Endothelial cell of umbilical vein (primary cell): Measurements from ENCODE around the gene ANKRD44. TPM values are rescaled to one million over a fixed set of nuclear protein-coding genes. Genes with fewer than 3 reads are reported as not detected.

Experiments
- BruUV-seq: library from RNA; stranded (reverse); fragments of 400-500 nt; replicated peaks from 2 replicates; lab custom pipeline; 2021; lab: Mats Ljungman, UMichigan
- CTCF ChIA-PET: fragments of 300-600, 350-600 bp; sonication (Branson Sonifier 250); formaldehyde crosslinking; loops from one replicate; lab custom pipeline; 2021; ENCODE audit warnings: antibody characterized with exemption, inconsistent platforms; lab: Charles Lee
- POLR2A ChIA-PET: fragments of 300-600, 350-600 bp; sonication (Branson Sonifier 250); formaldehyde crosslinking; loops from one replicate; lab custom pipeline; 2021; ENCODE audit warnings: antibody characterized with exemption, inconsistent platforms; lab: Charles Lee
- DNase-seq: peaks from one replicate; pipeline ENCODE4 v3.0.0-alpha.2; 2011; ENCODE audit warnings: low read depth, low spot score
- FAIRE-seq: peaks from 2 replicates; lab custom pipeline; 2011; peaks lifted over from hg19 to GRCh38; lab: Jason Lieb, UNC
- H2AFZ ChIP-seq: 2 replicates; pipeline ENCODE4 v1.6.0; 2012; ENCODE audit warnings: low read depth, low read length, control low read depth, inconsistent platforms
- H3K27ac ChIP-seq: 2 replicates; pipeline ENCODE4 v1.5.1; 2011; ENCODE audit warnings: low read depth, mild to moderate bottlenecking, control low read depth, low read length, moderate library complexity; ENCODE audit not compliant: insufficient read depth
- H3K27me3 ChIP-seq, 2 experiments: 2 replicates each; pipeline versions ENCODE4 v1.6.0 to v1.6.1; 2011; ENCODE audit warnings: low read length in 2 of 2, mixed read lengths in 1 of 2; ENCODE audit not compliant: control insufficient read depth in 2 of 2, insufficient read depth in 2 of 2
- H3K36me3 ChIP-seq, 2 experiments: 2 replicates in 1 of 2; 3 replicates in 1 of 2; pipeline ENCODE4 v1.5.1; 2011; ENCODE audit warnings: low read length in 2 of 2, mild to moderate bottlenecking in 1 of 2, moderate library complexity in 1 of 2; ENCODE audit not compliant: control insufficient read depth in 2 of 2, insufficient read depth in 2 of 2; ENCODE audit errors: extremely low read depth in 1 of 2
- H3K4me1 ChIP-seq: 3 replicates; pipeline ENCODE4 v1.5.1; 2011; ENCODE audit warnings: mild to moderate bottlenecking, low read length; ENCODE audit not compliant: control insufficient read depth, insufficient read depth; ENCODE audit errors: extremely low read depth
- H3K4me2 ChIP-seq: 2 replicates; pipeline ENCODE4 v1.6.1; 2011; ENCODE audit warnings: low read length, control low read depth, mixed read lengths; ENCODE audit not compliant: insufficient read depth
- H3K4me3 ChIP-seq, 3 experiments: fragments of 200-600 bp in 1 of 3; sonication (generic), shearing (Covaris generic) in 1 of 3; replicated peaks in 1 of 3; 2 replicates each; pipeline ENCODE4 v1.5.1; 2011 to 2016; ENCODE audit warnings: control low read depth in 3 of 3, low read length in 3 of 3, mild to moderate bottlenecking in 2 of 3, inconsistent platforms in 1 of 3, low read depth in 1 of 3, moderate library complexity in 1 of 3; ENCODE audit not compliant: insufficient read depth in 1 of 3
- H3K79me2 ChIP-seq: 2 replicates; pipeline ENCODE4 v1.6.0; 2012; ENCODE audit warnings: low read length, inconsistent platforms; ENCODE audit not compliant: control insufficient read depth, insufficient read depth
- H3K9ac ChIP-seq: replicated peaks from 2 replicates; pipeline ENCODE3; 2011; ENCODE audit warnings: low read length, control low read depth; ENCODE audit not compliant: insufficient read depth; ENCODE audit errors: extremely low read depth
- H3K9me1 ChIP-seq: replicated peaks from 3 replicates; pipeline ENCODE4 v1.6.0; 2011; ENCODE audit warnings: mild to moderate bottlenecking, low read length; ENCODE audit not compliant: control insufficient read depth, insufficient read depth; ENCODE audit errors: extremely low read depth
- H3K9me3 ChIP-seq: replicated peaks from 2 replicates; pipeline ENCODE4 v1.5.1; 2012; ENCODE audit warnings: low read length, inconsistent platforms; ENCODE audit not compliant: control insufficient read depth, insufficient read depth
- H4K20me1 ChIP-seq: replicated peaks from 2 replicates; pipeline ENCODE3; 2011; ENCODE audit warnings: mild to moderate bottlenecking, low read length; ENCODE audit not compliant: control insufficient read depth, insufficient read depth; ENCODE audit errors: extremely low read depth
- CTCF ChIP-seq, 2 donors: IDR thresholded peaks; 1 replicate in 1 of 2; 2 replicates in 1 of 2; pipeline ENCODE4 v1.5.1; 2011; ENCODE audit warnings: low read length in 2 of 2, mild to moderate bottlenecking in 2 of 2, moderate library complexity in 2 of 2, control low read depth in 1 of 2, inconsistent platforms in 1 of 2, low read depth in 1 of 2; ENCODE audit not compliant: insufficient read depth in 1 of 2; ENCODE audit errors: extremely low read depth in 1 of 2
- EZH2 ChIP-seq: IDR thresholded peaks from 2 replicates; pipeline ENCODE4 v1.6.1; 2012; ENCODE audit warnings: borderline replicate concordance, low read depth, mild to moderate bottlenecking, moderate library complexity, low read length, inconsistent platforms; ENCODE audit not compliant: severe bottlenecking
- FOS ChIP-seq: IDR thresholded peaks from 2 replicates; pipeline ENCODE4 v1.6.1; 2011; ENCODE audit warnings: mild to moderate bottlenecking, low read length, moderate library complexity, borderline replicate concordance; ENCODE audit not compliant: insufficient read depth
- GATA2 ChIP-seq: IDR thresholded peaks from 2 replicates; pipeline ENCODE4 v1.7.0; 2011; ENCODE audit warnings: low read depth, mild to moderate bottlenecking, moderate library complexity, mixed read lengths, low read length; ENCODE audit not compliant: insufficient read length, insufficient read depth
- JUN ChIP-seq: IDR thresholded peaks from 2 replicates; pipeline ENCODE4 v1.6.1; 2011; ENCODE audit warnings: borderline replicate concordance, low read depth; ENCODE audit not compliant: insufficient read length, insufficient read depth
- MYC ChIP-seq: IDR thresholded peaks from one replicate; pipeline ENCODE4 v1.6.1; 2011; ENCODE audit warnings: mild to moderate bottlenecking, low read depth, low read length
- POLR2A ChIP-seq: IDR thresholded peaks from 2 replicates; pipeline ENCODE4 v1.6.1; 2012; ENCODE audit warnings: low read depth, mild to moderate bottlenecking, control low read depth, low read length
- POLR2AphosphoS5 ChIP-seq: IDR thresholded peaks from 2 replicates; pipeline ENCODE4 v1.6.1; 2012; ENCODE audit warnings: low read depth, mild to moderate bottlenecking, control low read depth, low read length, moderate library complexity; ENCODE audit not compliant: insufficient read depth
- dilution Hi-C: fragments of 300-500 bp; cut with MboI; formaldehyde crosslinking; loops from one replicate; pipeline ENCODE4 v1.15.0; 2019; ENCODE audit warnings: low sequenced_read_pairs; ENCODE audit not compliant: extremely low pct_ligation_motif_present
- intact Hi-C: fragments of 100-400 bp; cut with micrococcal nuclease; formaldehyde crosslinking; loops from one replicate; pipeline ENCODE4 v1.10.0; 2022
- polyA plus RNA-seq, 4 experiments: library from polyadenylated mRNA; depleted of rRNA in 3 of 4; stranded (reverse) in 3 of 4; unstranded in 1 of 4; fragments of >200 nt; gene quantifications; 2 replicates each; pipeline versions ENCODE4 v1.2.1 to v1.2.3, GENCODE V29; 2011 to 2012; ENCODE audit warnings: missing spikeins in 1 of 4
- total RNA-seq: library from RNA; stranded (reverse); gene quantifications from 2 replicates; pipeline ENCODE4 v1.2.3, GENCODE V29; 2021
- TF ChIP-seq, protein P1 (sequence below): IDR thresholded peaks from 2 replicates; pipeline ENCODE4 v1.6.1; 2011; ENCODE audit not compliant: insufficient read depth, insufficient read length

ANKRD44 gene
- total and polyA plus RNA-seq, 2 donors (not counting 3 experiments of a cell fraction or from before 2014, with no cell fraction given) = 3.4 to 6.1 TPM

DNA sequence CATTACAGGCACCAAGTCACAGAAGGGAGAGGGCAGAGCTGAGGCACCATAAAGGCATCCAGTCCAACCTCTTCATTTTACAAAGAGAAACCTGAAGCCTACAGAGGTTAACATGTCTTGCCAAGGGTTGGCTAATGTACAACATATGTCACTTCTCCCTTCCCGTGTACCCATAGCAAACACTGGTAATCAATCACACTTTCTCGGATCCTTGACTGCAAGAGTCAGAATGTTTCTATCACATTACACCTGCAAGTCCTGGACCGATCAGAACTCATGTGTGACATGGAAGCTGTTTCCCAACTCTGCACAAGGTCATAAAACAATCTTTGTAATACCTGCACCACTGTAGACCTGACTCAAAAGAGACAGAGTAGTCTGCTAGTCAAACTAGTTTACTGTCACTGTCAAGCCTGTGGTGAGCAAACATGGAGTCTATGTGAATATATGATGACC lies 6.0 kb downstream of the ANKRD44 start:
- H3K9me1 ChIP-seq = no peaks in the 10 kb centered on the region
- dilution Hi-C loops = no loop called here
- H3K79me2 ChIP-seq = no peaks in the 10 kb centered on the region
- no peak overlapping the region for H3K4me3 ChIP-seq
- peaks cover 4% of the 10 kb centered on the region for H3K4me1 ChIP-seq
- DNase-seq (no peak), FAIRE-seq (no peak)
- no peak overlapping the region for H3K27ac ChIP-seq
- H4K20me1 ChIP-seq = no peaks in the 10 kb centered on the region
- CTCF ChIA-PET = interaction anchor here (1.0 to 1.4 kb wide), 3 partner anchors 10 to 38 kb away, joined by 3 to 4 read pairs (median 3); no protein-coding TSS in a partner anchor
- H2AFZ ChIP-seq = no peak overlapping the region
- no peak overlapping the region for H3K9ac ChIP-seq
- POLR2A ChIA-PET = no interaction called here
- no TSS peak for BruUV-seq
- H3K36me3 ChIP-seq = no peaks in the 10 kb centered on the region
- no peak for TF ChIP-seq POLR2AphosphoS5
- H3K27me3 ChIP-seq = no peaks in the 10 kb centered on the region
- H3K9me3 ChIP-seq = no peaks in the 10 kb centered on the region
- intact Hi-C loops = no loop called here
- H3K4me2 ChIP-seq = no peak overlapping the region

GRCh38 chr2:197300139-197300538 lies 10.4 kb downstream of the ANKRD44 start:
- H3K4me2 ChIP-seq = no peak overlapping the region
- no peaks in the 10 kb centered on the region for H3K4me1 ChIP-seq
- no peak overlapping the region for H3K9ac ChIP-seq
- POLR2A ChIA-PET = interaction anchor here (0.7 kb wide), 1 partner anchor 59 kb away, joined by 6 read pairs; no protein-coding TSS in a partner anchor
- dilution Hi-C loops (no loop called here), intact Hi-C loops (no loop called here)
- H3K9me1 ChIP-seq = no peaks in the 10 kb centered on the region
- no peaks in the 10 kb centered on the region for H3K36me3 ChIP-seq
- DNase-seq = no peak
- CTCF ChIA-PET = interaction anchor here (1.2 kb wide), 2 partner anchors 9 to 187 kb away, joined by 3 read pairs; no protein-coding TSS in a partner anchor
- H4K20me1 ChIP-seq = no peaks in the 10 kb centered on the region
- TF ChIP-seq EZH2 (no peak), POLR2A (no peak), FOS (no peak), POLR2AphosphoS5 (no peak), MYC (no peak), JUN (no peak), GATA2 (no peak), CTCF (IDR thresholded peaks at IDR 0.05; ENCODE audit: extremely low read depth in 1 of 2, insufficient read depth in 1 of 2, low read depth in 1 of 2, low read length in 2 of 2) (no peak)
- TF ChIP-seq, protein P1, sequence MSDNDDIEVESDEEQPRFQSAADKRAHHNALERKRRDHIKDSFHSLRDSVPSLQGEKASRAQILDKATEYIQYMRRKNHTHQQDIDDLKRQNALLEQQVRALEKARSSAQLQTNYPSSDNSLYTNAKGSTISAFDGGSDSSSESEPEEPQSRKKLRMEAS = no peak
- no TSS peak for BruUV-seq
- no peak overlapping the region for H3K4me3 ChIP-seq
- FAIRE-seq = no peak
- no peaks in the 10 kb centered on the region for H3K79me2 ChIP-seq
- no peak overlapping the region for H3K27ac ChIP-seq
- H3K9me3 ChIP-seq = no peaks in the 10 kb centered on the region
- no peaks in the 10 kb centered on the region for H3K27me3 ChIP-seq
- H2AFZ ChIP-seq = no peak overlapping the region
